Effector CD4-positive, alpha-beta T cell (primary cell): ENCODE results near the gene HIVEP2.
A peak's percentile ranks its signal among the peaks of the same experiment; 100 is the strongest.
"Not testable (repeated sequence)": the region's sequence is repeated elsewhere in the genome, so short reads cannot be mapped to it uniquely, and the experiment has no call there.

Source experiments
- DNase-seq: peaks from one replicate; pipeline ENCODE4 v3.0.0-alpha.2; 2020
- total RNA-seq: gene quantifications from one replicate; lab custom pipeline; 2026; lab: John Stamatoyannopoulos, UW

Gene HIVEP2
- total RNA-seq, result 430 reads per million, percentile 97 among the genes with 10 or more reads in this experiment

- DNase-seq, result peak; percentile 85
Observed at GRCh38 chr6:142945049-142945445, at the start of gene HIVEP2. Gene HIVEP2, minus strand, starts transcription at chr6:142945176. Its CDS starts 170,438 bp downstream, at chr6:142774738.

- no peak for DNase-seq
Observed at GRCh38 chr6:142993977-142994376, 49.0 kb upstream of the HIVEP2 start.

- DNase-seq, result no peak
Observed at GRCh38 chr6:142987490-142987889, 42.5 kb upstream of the HIVEP2 start.

GRCh38 chr6:142985281-142985680 lies 40.3 kb upstream of the HIVEP2 start:
- no peak for DNase-seq

- no peak for DNase-seq
Observed at GRCh38 chr6:142984386-142984785, 39.4 kb upstream of the HIVEP2 start.

- DNase-seq, result no peak
Observed at GRCh38 chr6:142975365-142975764, 30.4 kb upstream of the HIVEP2 start.

- DNase-seq, result not testable (repeated sequence)
Observed at GRCh38 chr6:142970941-142971340, 26.0 kb upstream of the HIVEP2 start.

- no peak for DNase-seq
Observed at GRCh38 chr6:142968601-142969000, 23.6 kb upstream of the HIVEP2 start.

GRCh38 chr6:142966294-142966693 lies 21.3 kb upstream of the HIVEP2 start:
- DNase-seq, result no peak

GRCh38 chr6:142965164-142965563 lies 20.2 kb upstream of the HIVEP2 start:
- DNase-seq, result no peak

GRCh38 chr6:142960098-142960497 lies 15.1 kb upstream of the HIVEP2 start:
- DNase-seq, result no peak

- no peak for DNase-seq
Observed at GRCh38 chr6:142958343-142958742, 13.4 kb upstream of the HIVEP2 start.

GRCh38 chr6:142956726-142957125 lies 11.8 kb upstream of the HIVEP2 start:
- no peak for DNase-seq

GRCh38 chr6:142954844-142955243 lies 9.9 kb upstream of the HIVEP2 start:
- no peak for DNase-seq

GRCh38 chr6:142953373-142954273 lies 8.6 kb upstream of the HIVEP2 start:
- DNase-seq, result no peak

- no peak for DNase-seq
Observed at GRCh38 chr6:142952614-142953013, 7.6 kb upstream of the HIVEP2 start.

GRCh38 chr6:142950291-142950690 lies 5.3 kb upstream of the HIVEP2 start:
- no peak for DNase-seq

GRCh38 chr6:142947714-142948480 lies 2.9 kb upstream of the HIVEP2 start:
- no peak for DNase-seq

GRCh38 chr6:142946924-142947713 lies 2.1 kb upstream of the HIVEP2 start:
- peak; percentile 79 for DNase-seq

- DNase-seq, result peak; percentile 94
Observed at GRCh38 chr6:142946181-142946923, 1.4 kb upstream of the HIVEP2 start.

- DNase-seq, result peak; percentile 65
Observed at GRCh38 chr6:142945446-142946180, 637 bp upstream of the HIVEP2 start.
